Measurements from ENCODE around the gene TWNK. TPM values are rescaled to one million over a fixed set of nuclear protein-coding genes. Genes with fewer than 3 reads are reported as not detected.

TWNK gene
- total and polyA plus RNA-seq, 9 of the 15 experiments (the other 6 are each of a cell fraction or from before 2014, with no cell fraction given), result 11.6 to 34.7 (median 17.4) TPM

DNA sequence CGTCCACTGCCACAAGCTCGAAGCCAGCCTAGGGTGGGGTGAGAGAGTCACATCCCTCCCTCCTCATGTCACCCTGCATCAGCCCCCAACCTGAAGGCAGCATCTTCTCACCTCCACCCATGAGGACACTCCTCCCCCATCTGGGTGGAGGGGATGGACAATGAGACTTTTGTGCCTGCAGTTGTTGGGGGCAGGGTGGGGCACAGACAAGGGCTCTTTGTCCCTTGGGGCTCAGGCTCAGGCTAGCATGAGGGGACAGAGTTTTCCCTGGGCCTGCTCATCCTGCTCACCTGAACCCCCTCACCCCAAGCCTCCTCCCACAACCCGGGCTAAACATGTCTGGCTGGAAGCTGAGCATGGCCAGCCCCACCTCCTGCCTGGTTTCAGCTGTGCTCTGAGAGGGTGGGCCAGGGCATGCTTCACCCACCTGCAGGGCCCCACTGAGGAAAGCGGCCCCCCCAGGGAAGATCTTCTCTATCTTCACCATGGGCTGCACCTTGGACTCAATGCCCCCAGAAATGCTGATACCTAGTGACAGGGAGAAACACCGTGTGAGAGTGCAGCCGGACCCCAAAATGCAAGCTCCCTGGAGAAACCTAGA lies 21.6 kb downstream of the TWNK start:
- intact Hi-C loops (cut with micrococcal nuclease), result no loop called here
- Histone ChIP-seq H2AFZ (ENCODE audit: low read depth, low read length) (no peak overlapping the region), H3K4me1 (replicated peaks in 1 of 2; ENCODE audit: control insufficient read depth in 2 of 2, insufficient read depth in 2 of 2, low read length in 2 of 2) (peaks cover 14 to 47% of the 10 kb centered on the region in 2 experiments; a peak in 4 of 5 replicates), H3K27ac (ENCODE audit: extremely low read depth, low read depth, low read length) (no peak overlapping the region), H3K4me2 (ENCODE audit: insufficient read depth, low read length) (no peak overlapping the region), H3K27me3 (ENCODE audit: control insufficient read depth in 2 of 2, insufficient read depth in 2 of 2, low read length in 2 of 2) (no peaks in the 10 kb centered on the region), H3K36me3 (ENCODE audit: control insufficient read depth, insufficient read depth, low read length) (peaks cover 26% of the 10 kb centered on the region; the same call in 2 of the 3 replicates), H3K79me2 (ENCODE audit: control insufficient read depth, insufficient read depth, low read length) (no peaks in the 10 kb centered on the region), H3K9me3 (replicated peaks; ENCODE audit: control insufficient read depth, insufficient read depth, low read depth, low read length) (no peaks in the 10 kb centered on the region), H3K4me3 (no peak overlapping the region), H3K9ac (ENCODE audit: insufficient read depth in 1 of 2, low read depth in 2 of 2, low read length in 2 of 2) (peak overlapping the region in 1 of 2 experiments; percentile 45; a peak in 2 of 4 replicates), H4K20me1 (replicated peaks; ENCODE audit: control insufficient read depth, insufficient read depth, low read length) (no peaks in the 10 kb centered on the region), H3K9me1 (ENCODE audit: control insufficient read depth, insufficient read depth, low read length) (no peaks in the 10 kb centered on the region)
- no peak for DNase-seq (ENCODE audit: extremely low read depth in 1 of 4, low spot score in 3 of 4)
- ATAC-seq, result no peak
- no peak for FAIRE-seq
- CTCF ChIA-PET (ENCODE audit: low intra/inter-chr PET ratio), result no interaction called here
- POLR2A ChIA-PET, result interaction anchor here (0.7 kb wide), 1 partner anchor 1700 kb away, joined by 3 read pairs; no protein-coding TSS in a partner anchor
- WGBS (ENCODE audit: insufficient coverage, low coverage, missing lambda C conversion rate), result 68% methylated on average over 4 of the region's 6 CpGs
- no peak for TF ChIP-seq FOXJ3 (CRISPR knock-in tag; IDR thresholded peaks at IDR 0.05)
- no peak for TF ChIP-seq ZNF668 (CRISPR knock-in tag; IDR thresholded peaks at IDR 0.05)
- TF ChIP-seq ELF4 (CRISPR knock-in tag; IDR thresholded peaks at IDR 0.05), result no peak
- no peak for TF ChIP-seq TGIF2 (CRISPR knock-in tag; IDR thresholded peaks at IDR 0.05)
- no peak for TF ChIP-seq ZFP1 (CRISPR knock-in tag; IDR thresholded peaks at IDR 0.05)
- no peak for TF ChIP-seq POLR2B (IDR thresholded peaks at IDR 0.05; ENCODE audit: low read depth, partially characterized antibody)
- TF ChIP-seq MED1 (CRISPR knock-in tag; IDR thresholded peaks at IDR 0.05; ENCODE audit: borderline replicate concordance), result no peak
- no peak for TF ChIP-seq SP1 (CRISPR knock-in tag; IDR thresholded peaks at IDR 0.05)
- no peak for TF ChIP-seq FOXJ2 (tag; IDR thresholded peaks at IDR 0.05)
- TF ChIP-seq, protein P1, sequence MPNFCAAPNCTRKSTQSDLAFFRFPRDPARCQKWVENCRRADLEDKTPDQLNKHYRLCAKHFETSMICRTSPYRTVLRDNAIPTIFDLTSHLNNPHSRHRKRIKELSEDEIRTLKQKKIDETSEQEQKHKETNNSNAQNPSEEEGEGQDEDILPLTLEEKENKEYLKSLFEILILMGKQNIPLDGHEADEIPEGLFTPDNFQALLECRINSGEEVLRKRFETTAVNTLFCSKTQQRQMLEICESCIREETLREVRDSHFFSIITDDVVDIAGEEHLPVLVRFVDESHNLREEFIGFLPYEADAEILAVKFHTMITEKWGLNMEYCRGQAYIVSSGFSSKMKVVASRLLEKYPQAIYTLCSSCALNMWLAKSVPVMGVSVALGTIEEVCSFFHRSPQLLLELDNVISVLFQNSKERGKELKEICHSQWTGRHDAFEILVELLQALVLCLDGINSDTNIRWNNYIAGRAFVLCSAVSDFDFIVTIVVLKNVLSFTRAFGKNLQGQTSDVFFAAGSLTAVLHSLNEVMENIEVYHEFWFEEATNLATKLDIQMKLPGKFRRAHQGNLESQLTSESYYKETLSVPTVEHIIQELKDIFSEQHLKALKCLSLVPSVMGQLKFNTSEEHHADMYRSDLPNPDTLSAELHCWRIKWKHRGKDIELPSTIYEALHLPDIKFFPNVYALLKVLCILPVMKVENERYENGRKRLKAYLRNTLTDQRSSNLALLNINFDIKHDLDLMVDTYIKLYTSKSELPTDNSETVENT (CRISPR knock-in tag; IDR thresholded peaks at IDR 0.05), result no peak
- no peak for TF ChIP-seq ZNF3 (CRISPR knock-in tag; IDR thresholded peaks at IDR 0.05)
- TF ChIP-seq TAF9B (IDR thresholded peaks at IDR 0.05; ENCODE audit: partially characterized antibody), result no peak
- TF ChIP-seq KDM2B (CRISPR knock-in tag; IDR thresholded peaks at IDR 0.05), result no peak
- no peak for TF ChIP-seq HNRNPK (IDR thresholded peaks at IDR 0.05; ENCODE audit: low read depth, low read length, poor library complexity, severe bottlenecking)
- no TSS peak for BruUV-seq (replicated peaks)
- in situ Hi-C loops (cut with MboI), result no loop called here

Data from K562 (cell line).